Adrenal gland (tissue), 12 donors: ENCODE measurements around the gene KDM2A. TPM values are rescaled to one million over a fixed set of nuclear protein-coding genes. Genes with fewer than 3 reads are reported as not detected.
"Not testable (repeated sequence)": the region's sequence is repeated elsewhere in the genome, so short reads cannot be mapped to it uniquely, and the experiment has no call there.

Experiments used
- DNase-seq, 7 donors: peaks; one replicate each; pipeline ENCODE4 v3.0.0-alpha.2; 2019 to 2020
- H3K27ac ChIP-seq, 5 donors: fragments of 200-600 bp; sonication (generic) in 4 of 5; 1 replicate in 3 of 5; 2 replicates in 2 of 5; pipeline versions ENCODE4 v1.5.1 to v1.8.0; 2016 to 2020; ENCODE audit warnings: mild to moderate bottlenecking in 1 of 5
- H3K27me3 ChIP-seq: fragments of 200-600 bp; 2 replicates; pipeline ENCODE4 v1.8.0; 2021
- H3K36me3 ChIP-seq, 2 donors: fragments of 200-600 bp; replicated peaks in 1 of 2; 1 replicate in 1 of 2; 2 replicates in 1 of 2; pipeline versions ENCODE4 v1.5.1 to v1.8.0; 2018 to 2022
- H3K4me1 ChIP-seq, 2 donors: fragments of 200-600 bp; replicated peaks in 1 of 2; 1 replicate in 1 of 2; 2 replicates in 1 of 2; pipeline versions ENCODE4 v1.5.1 to v1.8.0; 2018 to 2021
- H3K4me3 ChIP-seq, 4 donors: fragments of 200-600 bp; sonication (generic) in 3 of 4; one replicate each; pipeline ENCODE4 v1.5.1; 2016 to 2018
- H3K9me3 ChIP-seq, 3 donors: fragments of 200-600 bp; sonication (generic) in 1 of 3; replicated peaks in 1 of 3; 1 replicate in 2 of 3; 2 replicates in 1 of 3; pipeline versions ENCODE4 v1.5.1 to v1.8.0; 2016 to 2021
- POLR2A ChIP-seq, 2 donors: fragments of 450-650 bp; IDR thresholded peaks; one replicate each; pipeline ENCODE4 v1.6.1; 2017; ENCODE audit warnings: antibody characterized with exemption in 2 of 2, mild to moderate bottlenecking in 2 of 2, moderate library complexity in 1 of 2
- WGBS, 4 donors: extraction: QIAGEN DNeasy Blood & Tissue Kit in 2 of 4; methylation state at CpG; one replicate each; pipeline versions ENCODE4 v1.1.5 to v1.1.7; 2013 to 2017; 5-methylcytosine and 5-hydroxymethylcytosine counted together
- intact Hi-C, 2 donors: fragments of 100-400 bp; cut with DNase I; formaldehyde crosslinking; loops; one replicate each; pipeline versions ENCODE4 v1.14.1 to v1.15.0; 2022 to 2023
- polyA plus RNA-seq, 3 donors: library from polyadenylated mRNA; stranded (reverse); fragments of 200-250 nt in 2 of 3; fragments of 350-450 nt in 1 of 3; fragmentation: Illumina TruSeq in 1 of 3; extraction: RNeasy Lipid Tissue Mini Kit (QIAGEN cat#74804) in 1 of 3; gene quantifications; one replicate each; pipeline ENCODE4 v1.2.3, GENCODE V29; 2013 to 2014
- total RNA-seq, 9 donors: library from RNA; depleted of rRNA in 4 of 9; stranded (reverse); fragments of >200 nt in 4 of 9; fragments of 120-200 nt in 1 of 9; fragmentation: NEBNext Ultra II Directional in 1 of 9; extraction: Animal tissue kit (Norgen Biotek cat#: 25700) in 1 of 9; gene quantifications; one replicate each; pipeline versions ENCODE4 v1.1.0 to v1.2.4, GENCODE V29; 2013 to 2023
- TF ChIP-seq, protein P1 (sequence below), 6 experiments: fragments of 450-650 bp in 4 of 6; fragments of 200-600 bp in 2 of 6; sonication (generic) in 1 of 6; IDR thresholded peaks; 1 replicate in 5 of 6; 2 replicates in 1 of 6; pipeline versions ENCODE4 v1.5.1 to v1.8.0; 2016 to 2021; ENCODE audit warnings: antibody characterized with exemption in 6 of 6, mild to moderate bottlenecking in 2 of 6, moderate library complexity in 1 of 6
- donor health status: healthy with polysubstance abuse.
- donor health status: Bipolar disorder and iron deficiency.
- donor health status: DM: yes; HTN: yes; CAD: no.
- donor health status: DM: no; HTN: no; CAD: no.
- donor health status: DM: no; HTN: no; CAD: no.
- donor health status: DM: yes; HTN: yes; CAD: no.

The KDM2A gene
- total and polyA plus RNA-seq, 12 donors, result 30.6 to 65.3 (median 45.7) TPM

DNA sequence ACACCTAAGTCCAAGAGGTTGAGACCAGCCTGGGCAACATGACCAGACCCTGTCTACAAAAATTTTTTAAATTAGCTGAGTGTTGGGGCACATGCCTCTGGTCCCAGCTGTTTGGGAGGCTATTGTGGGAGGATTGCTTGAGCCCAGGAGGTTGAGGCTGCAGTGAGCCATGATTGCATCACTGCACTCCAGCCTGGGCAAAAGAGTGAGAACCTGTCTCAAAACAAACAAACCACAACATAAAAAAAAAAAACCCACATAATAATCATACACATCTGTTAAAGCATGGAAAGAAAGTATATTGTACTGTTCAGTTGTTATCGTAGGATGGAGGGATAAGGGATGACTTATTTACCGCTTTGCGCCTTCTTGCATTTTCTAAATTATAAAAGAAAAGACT, 111.3 kb downstream of the KDM2A start:
- Histone ChIP-seq H3K4me3 (no peak overlapping the region), H3K36me3 (peaks cover 0 to 47% of the 10 kb centered on the region in 2 donors)

DNA sequence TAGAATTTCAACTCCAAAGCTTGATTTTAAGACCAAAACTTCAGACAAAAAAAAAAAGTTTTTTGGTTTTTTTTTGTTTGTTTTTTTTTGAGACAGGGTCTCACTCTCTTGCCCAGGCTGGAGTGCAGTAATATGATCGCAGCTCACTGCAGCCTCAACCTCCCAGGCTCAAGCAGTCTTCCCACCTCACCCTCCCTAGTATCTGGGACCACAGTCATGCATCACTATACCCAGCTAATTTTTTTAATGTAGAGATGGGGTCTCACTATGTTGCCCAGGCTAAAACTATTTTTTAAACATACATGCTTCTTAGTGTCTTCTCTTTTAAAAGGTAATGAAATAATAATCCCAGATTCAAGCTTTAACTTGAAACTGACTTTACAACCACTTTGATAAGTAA, 111.8 kb downstream of the KDM2A start:
- no peak for DNase-seq
- peaks cover 0 to 43% of the 10 kb centered on the region in 2 donors for H3K36me3 ChIP-seq
- H3K27ac ChIP-seq, result no peak overlapping the region
- no peak overlapping the region for H3K4me3 ChIP-seq
- no peak for TF ChIP-seq POLR2A (IDR thresholded peaks at IDR 0.05)
- TF ChIP-seq, protein P1, sequence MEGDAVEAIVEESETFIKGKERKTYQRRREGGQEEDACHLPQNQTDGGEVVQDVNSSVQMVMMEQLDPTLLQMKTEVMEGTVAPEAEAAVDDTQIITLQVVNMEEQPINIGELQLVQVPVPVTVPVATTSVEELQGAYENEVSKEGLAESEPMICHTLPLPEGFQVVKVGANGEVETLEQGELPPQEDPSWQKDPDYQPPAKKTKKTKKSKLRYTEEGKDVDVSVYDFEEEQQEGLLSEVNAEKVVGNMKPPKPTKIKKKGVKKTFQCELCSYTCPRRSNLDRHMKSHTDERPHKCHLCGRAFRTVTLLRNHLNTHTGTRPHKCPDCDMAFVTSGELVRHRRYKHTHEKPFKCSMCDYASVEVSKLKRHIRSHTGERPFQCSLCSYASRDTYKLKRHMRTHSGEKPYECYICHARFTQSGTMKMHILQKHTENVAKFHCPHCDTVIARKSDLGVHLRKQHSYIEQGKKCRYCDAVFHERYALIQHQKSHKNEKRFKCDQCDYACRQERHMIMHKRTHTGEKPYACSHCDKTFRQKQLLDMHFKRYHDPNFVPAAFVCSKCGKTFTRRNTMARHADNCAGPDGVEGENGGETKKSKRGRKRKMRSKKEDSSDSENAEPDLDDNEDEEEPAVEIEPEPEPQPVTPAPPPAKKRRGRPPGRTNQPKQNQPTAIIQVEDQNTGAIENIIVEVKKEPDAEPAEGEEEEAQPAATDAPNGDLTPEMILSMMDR (IDR thresholded peaks at IDR 0.05), result no peak
- H3K27me3 ChIP-seq, result no peaks in the 10 kb centered on the region
- no peaks in the 10 kb centered on the region for H3K9me3 ChIP-seq
- intact Hi-C loops, result no loop called here
- H3K4me1 ChIP-seq, result no peaks in the 10 kb centered on the region
- WGBS, 4 donors, result 90 to 100% (median 98%) methylated on average over 1 of the region's 1 CpG

More for the DNA sequence above, 111.3 kb downstream of the KDM2A start:
- H3K27ac ChIP-seq, result no peak overlapping the region
- TF ChIP-seq, protein P1 (IDR thresholded peaks at IDR 0.05), result no peak
- H3K4me1 ChIP-seq, result no peaks in the 10 kb centered on the region
- no peaks in the 10 kb centered on the region for H3K27me3 ChIP-seq
- no peaks in the 10 kb centered on the region for H3K9me3 ChIP-seq
- intact Hi-C loops, result no loop called here
- DNase-seq, result no peak
- 95 to 99% (median 98%) methylated on average over 3 of the region's 3 CpGs for WGBS, 4 donors

DNA sequence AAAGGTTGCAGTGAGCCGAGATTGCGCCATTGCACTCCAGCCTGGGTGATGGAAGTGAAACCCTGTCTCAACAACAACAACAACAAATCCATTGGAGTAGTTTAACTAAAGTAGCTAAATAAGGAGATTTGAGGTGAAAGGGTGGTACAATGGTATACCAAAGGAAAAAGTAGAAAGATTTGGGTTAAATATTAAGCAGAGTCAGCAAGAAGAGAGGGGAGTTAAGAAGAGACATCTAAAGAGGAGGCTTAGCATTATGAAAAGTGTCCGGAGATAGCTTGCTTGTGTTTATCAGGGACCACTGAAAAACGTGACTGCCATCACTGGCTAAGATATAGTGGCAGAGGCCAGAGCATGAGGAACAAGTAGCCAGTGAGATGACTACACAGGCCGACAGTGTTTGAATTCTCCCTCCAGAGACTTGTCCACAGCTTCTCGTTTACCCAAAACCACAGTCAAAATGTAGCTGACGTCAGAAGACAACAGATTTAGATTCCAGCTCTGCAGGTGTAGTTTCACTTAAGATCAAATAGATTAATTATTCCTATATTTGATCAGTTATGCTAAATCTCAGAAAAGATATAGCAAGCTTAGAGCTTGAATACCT, 114.6 kb downstream of the KDM2A start:
- no peak for TF ChIP-seq POLR2A (IDR thresholded peaks at IDR 0.05)
- peaks cover 0 to 30% of the 10 kb centered on the region in 2 donors for H3K36me3 ChIP-seq

DNA sequence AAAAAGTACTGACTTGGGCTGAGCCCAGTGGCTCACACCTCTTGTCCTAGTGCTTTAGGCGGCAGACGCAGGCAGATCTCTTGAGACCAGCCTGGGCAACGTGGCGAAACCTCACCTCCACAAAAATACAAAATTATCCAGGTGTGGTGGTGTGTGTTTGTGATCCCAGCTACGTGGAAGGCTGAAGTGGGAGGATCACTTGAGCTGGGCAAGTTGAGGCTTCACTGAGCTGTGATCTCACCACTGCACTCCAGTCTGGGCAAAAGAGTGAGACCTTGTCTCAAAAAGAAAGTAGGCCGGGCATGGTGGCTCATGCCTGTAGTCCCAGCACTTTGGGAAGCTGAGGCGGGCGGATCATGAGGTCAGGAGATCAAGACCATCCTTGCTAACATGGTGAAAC, 115.5 kb downstream of the KDM2A start:
- H3K27ac ChIP-seq, H3K9me3 ChIP-seq, intact Hi-C loops, H3K4me3 ChIP-seq, H3K27me3 ChIP-seq, DNase-seq: not testable (repeated sequence)
- 90 to 96% (median 94%) methylated on average over 8 of the region's 8 CpGs for WGBS, 4 donors
- Histone ChIP-seq H3K4me1 (peaks cover 12 to 14% of the 10 kb centered on the region in 2 donors), H3K36me3 (peaks cover 0 to 21% of the 10 kb centered on the region in 2 donors)

More for the DNA sequence above, 114.6 kb downstream of the KDM2A start:
- Histone ChIP-seq H3K9me3 (no peaks in the 10 kb centered on the region), H3K4me3 (no peak overlapping the region), H3K27me3 (no peaks in the 10 kb centered on the region), H3K4me1 (peaks cover 3 to 5% of the 10 kb centered on the region in 2 donors), H3K27ac (no peak overlapping the region)
- 82 to 91% (median 86%) methylated on average over 7 of the region's 7 CpGs for WGBS, 4 donors
- peak in 1 of 7 donors; percentile 3 for DNase-seq
- intact Hi-C loops, result no loop called here

DNA sequence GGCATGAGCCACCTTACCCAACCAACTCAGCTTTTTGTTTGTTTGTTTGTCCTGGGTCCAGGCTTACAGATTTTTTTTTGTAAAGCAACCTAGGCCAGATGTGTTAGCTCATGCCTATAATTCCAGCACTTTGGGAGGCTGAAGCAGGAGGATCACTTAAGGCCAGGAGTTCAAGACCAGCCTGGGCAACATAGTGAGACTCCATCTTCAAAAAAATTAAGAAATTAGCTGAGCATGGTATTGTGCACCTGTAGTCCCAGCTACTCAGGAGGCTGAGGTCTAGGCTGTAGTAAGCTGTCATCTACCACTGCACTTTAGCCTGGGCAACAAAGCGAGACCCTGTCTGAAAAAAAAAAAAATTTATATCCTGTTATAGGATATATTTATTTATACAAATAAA, 118.5 kb downstream of the KDM2A start:
- 88 to 100% (median 99%) methylated on average over 1 of the region's 1 CpG for WGBS, 4 donors
- H3K27ac ChIP-seq, result no peak overlapping the region

More for the DNA sequence above, 118.5 kb downstream of the KDM2A start:
- intact Hi-C loops, result no loop called here
- no peak for DNase-seq
- no peaks in the 10 kb centered on the region for H3K9me3 ChIP-seq
- peaks cover 28 to 31% of the 10 kb centered on the region in 2 donors for H3K4me1 ChIP-seq
- no peak overlapping the region for H3K4me3 ChIP-seq
- H3K27me3 ChIP-seq, result no peaks in the 10 kb centered on the region
- TF ChIP-seq, protein P1 (IDR thresholded peaks at IDR 0.05), result no peak
- TF ChIP-seq POLR2A (IDR thresholded peaks at IDR 0.05), result no peak
- no peaks in the 10 kb centered on the region for H3K36me3 ChIP-seq
